IMR-90 (cell line): ENCODE measurements around the gene ITGAL. TPM values are rescaled to one million over a fixed set of nuclear protein-coding genes. Genes with fewer than 3 reads are reported as not detected.

ENCODE experiments used
- ATAC-seq: fragments of 200-7000 bp; cut with Tn5 transposase; 2 replicates; pipeline ENCODE4 v1.9.1; 2020; ENCODE audit warnings: low read depth, mild to moderate bottlenecking, moderate library complexity
- BruUV-seq: library from RNA; stranded (reverse); fragments of 400-500 nt; replicated peaks from 2 replicates; lab custom pipeline; 2021; lab: Mats Ljungman, UMichigan
- CTCF ChIA-PET: fragments of 300-600 bp; formaldehyde crosslinking; extraction: SDS; loops from one replicate; lab custom pipeline; 2021; ENCODE audit warnings: antibody characterized with exemption; lab: Yijun Ruan, JAX
- POLR2A ChIA-PET: fragments of 300-600 bp; sonication (Branson Sonifier 250); formaldehyde crosslinking; loops from one replicate; lab custom pipeline; 2022; ENCODE audit warnings: antibody characterized with exemption; ENCODE audit not compliant: unreplicated experiment; lab: Charles Lee
- DNase-seq: peaks from one replicate; pipeline ENCODE4 v3.0.0; 2013
- H2AFZ ChIP-seq: replicated peaks from 2 replicates; pipeline ENCODE3; 2013; ENCODE audit warnings: low read length, mild to moderate bottlenecking; ENCODE audit not compliant: poor library complexity
- H2AK5ac ChIP-seq: 2 replicates; pipeline ENCODE4 v1.6.1; 2013; ENCODE audit warnings: low read depth, low read length, inconsistent platforms
- H2AK9ac ChIP-seq: replicated peaks from 2 replicates; pipeline ENCODE3; 2013; ENCODE audit warnings: mild to moderate bottlenecking, low read depth, low read length, moderate library complexity; ENCODE audit not compliant: poor library complexity
- H2BK120ac ChIP-seq: 2 replicates; pipeline ENCODE4 v1.6.1; 2013; ENCODE audit warnings: low read depth, low read length, inconsistent platforms
- H2BK15ac ChIP-seq: 3 replicates; pipeline ENCODE4 v1.6.1; 2013; ENCODE audit warnings: low read depth, low read length, inconsistent platforms
- H2BK20ac ChIP-seq: 2 replicates; pipeline ENCODE4 v1.6.1; 2013; ENCODE audit warnings: low read depth, mild to moderate bottlenecking, inconsistent platforms, low read length, moderate library complexity
- H2BK5ac ChIP-seq: 2 replicates; pipeline ENCODE4 v1.6.1; 2013; ENCODE audit warnings: mild to moderate bottlenecking, low read depth, low read length, inconsistent platforms; ENCODE audit not compliant: poor library complexity, severe bottlenecking
- H3K14ac ChIP-seq: replicated peaks from 2 replicates; pipeline ENCODE4 v1.6.1; 2013; ENCODE audit warnings: low read depth, low read length, inconsistent platforms
- H3K18ac ChIP-seq: 2 replicates; pipeline ENCODE4 v1.6.1; 2013; ENCODE audit warnings: low read depth, low read length, control low read depth
- H3K23ac ChIP-seq: 2 replicates; pipeline ENCODE4 v1.6.1; 2013; ENCODE audit warnings: low read depth, low read length, inconsistent platforms
- H3K27ac ChIP-seq: 2 replicates; pipeline ENCODE4 v1.5.1; 2013; ENCODE audit warnings: mild to moderate bottlenecking, control low read depth, low read length; ENCODE audit not compliant: insufficient read depth
- H3K27me3 ChIP-seq: 2 replicates; pipeline ENCODE4 v1.6.1; 2013; ENCODE audit warnings: low read length; ENCODE audit not compliant: control insufficient read depth, insufficient read depth
- H3K36me3 ChIP-seq: 2 replicates; pipeline ENCODE4 v1.6.1; 2013; ENCODE audit warnings: low read length, mixed read lengths; ENCODE audit not compliant: control insufficient read depth, insufficient read depth
- H3K4ac ChIP-seq: 2 replicates; pipeline ENCODE4 v1.6.1; 2013; ENCODE audit warnings: low read depth, low read length, inconsistent platforms
- H3K4me1 ChIP-seq: 2 replicates; pipeline ENCODE4 v1.6.1; 2013; ENCODE audit warnings: low read length, mixed read lengths; ENCODE audit not compliant: control insufficient read depth, insufficient read depth
- H3K4me2 ChIP-seq: 2 replicates; pipeline ENCODE4 v1.6.1; 2013; ENCODE audit warnings: low read depth, mild to moderate bottlenecking, control low read depth, low read length, moderate library complexity
- H3K4me3 ChIP-seq: 2 replicates; pipeline ENCODE4 v1.5.1; 2013; ENCODE audit warnings: low read depth, mild to moderate bottlenecking, control low read depth, low read length, moderate library complexity; ENCODE audit not compliant: insufficient read depth
- H3K56ac ChIP-seq: 2 replicates; pipeline ENCODE4 v1.6.1; 2013; ENCODE audit warnings: low read length, inconsistent platforms; ENCODE audit not compliant: insufficient read depth; ENCODE audit errors: extremely low read depth
- H3K79me1 ChIP-seq, 2 experiments: 2 replicates each; pipeline ENCODE4 v1.6.1; 2013; ENCODE audit warnings: low read length in 2 of 2, inconsistent platforms in 1 of 2, low read depth in 1 of 2
- H3K9ac ChIP-seq: 2 replicates; pipeline ENCODE4 v1.6.1; 2013; ENCODE audit warnings: low read depth, low read length, control low read depth
- H3K9me1 ChIP-seq: 2 replicates; pipeline ENCODE4 v1.6.1; 2013; ENCODE audit warnings: low read length, inconsistent platforms; ENCODE audit not compliant: insufficient read depth
- H3K9me3 ChIP-seq: 2 replicates; pipeline ENCODE4 v1.6.1; 2013; ENCODE audit warnings: low read length; ENCODE audit not compliant: control insufficient read depth, insufficient read depth
- H4K20me1 ChIP-seq: 2 replicates; pipeline ENCODE4 v1.6.1; 2013; ENCODE audit warnings: low read length, inconsistent platforms; ENCODE audit not compliant: insufficient read depth
- H4K5ac ChIP-seq: 2 replicates; pipeline ENCODE4 v1.6.1; 2013; ENCODE audit warnings: mild to moderate bottlenecking, low read depth, low read length, control low read depth
- H4K8ac ChIP-seq, 2 experiments: 2 replicates each; pipeline ENCODE4 v1.6.1; 2013; ENCODE audit warnings: low read depth in 2 of 2, low read length in 2 of 2, control low read depth in 1 of 2, inconsistent platforms in 1 of 2
- H4K91ac ChIP-seq: 2 replicates; pipeline ENCODE4 v1.6.1; 2013; ENCODE audit warnings: low read depth, low read length, inconsistent platforms; ENCODE audit not compliant: insufficient read depth
- BHLHE40 ChIP-seq: fragments of 150-350 bp; IDR thresholded peaks from 2 replicates; pipeline ENCODE4 v1.6.1; 2016; ENCODE audit warnings: mild to moderate bottlenecking, low read depth, low read length
- CEBPB ChIP-seq: IDR thresholded peaks from 2 replicates; pipeline ENCODE4 v1.6.1; 2012; ENCODE audit warnings: low read depth, low read length, improper control_type of control experiment
- CHD1 ChIP-seq: IDR thresholded peaks from 2 replicates; pipeline ENCODE4 v1.6.1; 2012; ENCODE audit warnings: low read depth, low read length, improper control_type of control experiment
- FOS ChIP-seq: fragments of 150-350 bp; IDR thresholded peaks from 2 replicates; pipeline ENCODE4 v1.6.1; 2016; ENCODE audit warnings: low read depth, low read length
- MAFK ChIP-seq: IDR thresholded peaks from 2 replicates; pipeline ENCODE4 v1.6.1; 2012; ENCODE audit warnings: low read depth, low read length, improper control_type of control experiment
- MAZ ChIP-seq: IDR thresholded peaks from 2 replicates; pipeline ENCODE4 v1.6.1; 2012; ENCODE audit warnings: low read depth, mild to moderate bottlenecking, low read length, improper control_type of control experiment, moderate library complexity, borderline replicate concordance
- MXI1 ChIP-seq: IDR thresholded peaks from 2 replicates; pipeline ENCODE4 v1.6.1; 2012; ENCODE audit warnings: low read depth, mild to moderate bottlenecking, low read length, moderate library complexity, borderline replicate concordance
- NFE2L2 ChIP-seq: fragments of 150-350 bp; IDR thresholded peaks from 2 replicates; pipeline ENCODE4 v1.6.1; 2016; ENCODE audit warnings: low read depth, mild to moderate bottlenecking, low read length
- POLR2A ChIP-seq: IDR thresholded peaks from 2 replicates; pipeline ENCODE4 v1.6.1; 2012; ENCODE audit warnings: mild to moderate bottlenecking, low read depth, low read length
- RAD21 ChIP-seq: IDR thresholded peaks from 2 replicates; pipeline ENCODE4 v1.6.1; 2012; ENCODE audit warnings: low read length, improper control_type of control experiment
- RCOR1 ChIP-seq: IDR thresholded peaks from 2 replicates; pipeline ENCODE4 v1.6.1; 2012; ENCODE audit warnings: mild to moderate bottlenecking, low read length, improper control_type of control experiment; ENCODE audit not compliant: insufficient replicate concordance
- RFX5 ChIP-seq: IDR thresholded peaks from 2 replicates; pipeline ENCODE4 v1.8.0; 2012; ENCODE audit warnings: low read depth, mild to moderate bottlenecking, low read length, moderate library complexity
- SMC3 ChIP-seq: fragments of 150-350 bp; IDR thresholded peaks from 2 replicates; pipeline ENCODE4 v1.6.1; 2016; ENCODE audit warnings: low read depth, mild to moderate bottlenecking, antibody characterized with exemption, low read length, moderate library complexity
- WGBS, 2 experiments: methylation state at CpG; one replicate each; pipeline versions ENCODE4 v1.1.5 to v1.1.7; 2013; ENCODE audit warnings: missing lambda C conversion rate in 2 of 2; ENCODE audit not compliant: insufficient read length in 1 of 2; ENCODE audit errors: extremely low coverage in 2 of 2; 5-methylcytosine and 5-hydroxymethylcytosine counted together
- dilution Hi-C: fragments of 300-500 bp; cut with HindIII; formaldehyde crosslinking; loops from one replicate; pipeline ENCODE4 v1.14.3; 2018; ENCODE audit warnings: low sequenced_read_pairs; ENCODE audit not compliant: unreplicated experiment
- in situ Hi-C: fragments of 300-500 bp; cut with MboI; formaldehyde crosslinking; loops from 3 replicates; pipeline ENCODE4 v1.14.3; 2019; ENCODE audit warnings: low sequenced_read_pairs, inconsistent platforms, mixed read lengths
- intact Hi-C: fragments of 100-400 bp; cut with micrococcal nuclease; formaldehyde crosslinking; loops from 2 replicates; pipeline ENCODE4 v1.10.0; 2022
- polyA plus RNA-seq, 3 experiments: library from polyadenylated mRNA; depleted of rRNA; stranded (reverse); fragments of >200 nt; gene quantifications; 2 replicates each; pipeline ENCODE4 v1.2.3, GENCODE V29; 2012; ENCODE audit warnings: low replicate concordance in 1 of 3
- total RNA-seq: library from RNA; depleted of rRNA; stranded (reverse); fragments of >200 nt; gene quantifications from 2 replicates; pipeline ENCODE4 v1.2.3, GENCODE V29; 2012
- TF ChIP-seq, protein P1 (sequence below): fragments of 150-350 bp; IDR thresholded peaks from 2 replicates; pipeline ENCODE4 v1.6.1; 2017; ENCODE audit warnings: mild to moderate bottlenecking, antibody characterized with exemption, low read length, low read depth
- TF ChIP-seq, protein P2 (sequence below): fragments of 150-350 bp; IDR thresholded peaks from 2 replicates; pipeline ENCODE4 v1.6.1; 2016; ENCODE audit warnings: low read depth, mild to moderate bottlenecking, low read length, moderate library complexity, borderline replicate concordance
- TF ChIP-seq, protein P3 (sequence below): conservative IDR thresholded peaks from 2 replicates; pipeline ENCODE4 v1.5.1; 2012; ENCODE audit warnings: mild to moderate bottlenecking, low read depth, low read length, improper control_type of control experiment

The ITGAL gene
- total and polyA plus RNA-seq, 2 of the 4 experiments (the other 2 are of a cell fraction) = not detected

DNA sequence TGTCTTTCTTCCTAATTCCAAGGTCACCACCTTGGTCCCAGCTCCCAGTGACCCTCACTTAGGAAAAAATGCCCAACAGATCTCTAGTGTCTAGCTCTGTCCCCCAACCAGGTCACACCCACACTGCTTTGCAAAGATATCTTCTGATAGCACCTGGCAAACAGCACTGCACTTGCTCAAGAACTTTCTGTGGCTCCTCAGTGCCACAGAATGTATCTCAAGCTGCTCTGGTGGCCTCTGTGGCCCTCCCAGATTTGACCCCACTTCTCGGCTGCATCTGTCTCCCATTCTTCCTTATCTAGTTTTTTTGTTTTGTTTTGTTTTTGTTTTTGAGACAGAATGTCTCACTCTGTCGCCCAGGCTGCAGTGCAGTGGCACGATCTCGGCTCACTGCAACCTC is 94.0 kb downstream of the ITGAL start:
- no peaks in the 10 kb centered on the region for H3K36me3 ChIP-seq
- no peak overlapping the region for H2BK5ac ChIP-seq
- H3K4ac ChIP-seq = no peak overlapping the region
- H3K23ac ChIP-seq = no peak overlapping the region
- H4K8ac ChIP-seq = no peak overlapping the region
- H4K20me1 ChIP-seq = no peaks in the 10 kb centered on the region
- H2BK15ac ChIP-seq = no peak overlapping the region
- no peak overlapping the region for H4K91ac ChIP-seq
- no CpG with 5 or more reads among the region's 4 CpGs for WGBS, 2 experiments
- no peaks in the 10 kb centered on the region for H3K9me3 ChIP-seq
- H2BK20ac ChIP-seq = no peak overlapping the region
- ATAC-seq (no peak), DNase-seq (no peak)
- H3K27ac ChIP-seq = no peak overlapping the region
- no peaks in the 10 kb centered on the region for H3K9me1 ChIP-seq
- intact Hi-C loops = no loop called here
- no peak for TF ChIP-seq BHLHE40
- TF ChIP-seq CEBPB = no peak
- no peak for TF ChIP-seq CHD1
- no peak for TF ChIP-seq SMC3
- no peak for TF ChIP-seq RFX5
- no peak for TF ChIP-seq RCOR1
- no peak for TF ChIP-seq MXI1
- no peak for TF ChIP-seq MAFK
- TF ChIP-seq, protein P1, sequence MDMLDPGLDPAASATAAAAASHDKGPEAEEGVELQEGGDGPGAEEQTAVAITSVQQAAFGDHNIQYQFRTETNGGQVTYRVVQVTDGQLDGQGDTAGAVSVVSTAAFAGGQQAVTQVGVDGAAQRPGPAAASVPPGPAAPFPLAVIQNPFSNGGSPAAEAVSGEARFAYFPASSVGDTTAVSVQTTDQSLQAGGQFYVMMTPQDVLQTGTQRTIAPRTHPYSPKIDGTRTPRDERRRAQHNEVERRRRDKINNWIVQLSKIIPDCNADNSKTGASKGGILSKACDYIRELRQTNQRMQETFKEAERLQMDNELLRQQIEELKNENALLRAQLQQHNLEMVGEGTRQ = no peak
- TF ChIP-seq, protein P2, sequence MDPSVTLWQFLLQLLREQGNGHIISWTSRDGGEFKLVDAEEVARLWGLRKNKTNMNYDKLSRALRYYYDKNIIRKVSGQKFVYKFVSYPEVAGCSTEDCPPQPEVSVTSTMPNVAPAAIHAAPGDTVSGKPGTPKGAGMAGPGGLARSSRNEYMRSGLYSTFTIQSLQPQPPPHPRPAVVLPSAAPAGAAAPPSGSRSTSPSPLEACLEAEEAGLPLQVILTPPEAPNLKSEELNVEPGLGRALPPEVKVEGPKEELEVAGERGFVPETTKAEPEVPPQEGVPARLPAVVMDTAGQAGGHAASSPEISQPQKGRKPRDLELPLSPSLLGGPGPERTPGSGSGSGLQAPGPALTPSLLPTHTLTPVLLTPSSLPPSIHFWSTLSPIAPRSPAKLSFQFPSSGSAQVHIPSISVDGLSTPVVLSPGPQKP = no peak
- no peak for TF ChIP-seq MAZ
- TF ChIP-seq, protein P3, sequence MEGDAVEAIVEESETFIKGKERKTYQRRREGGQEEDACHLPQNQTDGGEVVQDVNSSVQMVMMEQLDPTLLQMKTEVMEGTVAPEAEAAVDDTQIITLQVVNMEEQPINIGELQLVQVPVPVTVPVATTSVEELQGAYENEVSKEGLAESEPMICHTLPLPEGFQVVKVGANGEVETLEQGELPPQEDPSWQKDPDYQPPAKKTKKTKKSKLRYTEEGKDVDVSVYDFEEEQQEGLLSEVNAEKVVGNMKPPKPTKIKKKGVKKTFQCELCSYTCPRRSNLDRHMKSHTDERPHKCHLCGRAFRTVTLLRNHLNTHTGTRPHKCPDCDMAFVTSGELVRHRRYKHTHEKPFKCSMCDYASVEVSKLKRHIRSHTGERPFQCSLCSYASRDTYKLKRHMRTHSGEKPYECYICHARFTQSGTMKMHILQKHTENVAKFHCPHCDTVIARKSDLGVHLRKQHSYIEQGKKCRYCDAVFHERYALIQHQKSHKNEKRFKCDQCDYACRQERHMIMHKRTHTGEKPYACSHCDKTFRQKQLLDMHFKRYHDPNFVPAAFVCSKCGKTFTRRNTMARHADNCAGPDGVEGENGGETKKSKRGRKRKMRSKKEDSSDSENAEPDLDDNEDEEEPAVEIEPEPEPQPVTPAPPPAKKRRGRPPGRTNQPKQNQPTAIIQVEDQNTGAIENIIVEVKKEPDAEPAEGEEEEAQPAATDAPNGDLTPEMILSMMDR = no peak
- TF ChIP-seq POLR2A = no peak
- no peak for TF ChIP-seq RAD21
- no peak for TF ChIP-seq FOS
- TF ChIP-seq NFE2L2 = no peak
- peaks cover 9% of the 10 kb centered on the region for H3K4me1 ChIP-seq
- H3K56ac ChIP-seq = no peak overlapping the region
- CTCF ChIA-PET = no interaction called here
- H3K4me2 ChIP-seq = no peak overlapping the region
- dilution Hi-C loops = no loop called here
- no peak overlapping the region for H3K18ac ChIP-seq
- H3K4me3 ChIP-seq = no peak overlapping the region
- peaks cover 6% of the 10 kb centered on the region; the same call in 1 of the 2 replicates for H3K27me3 ChIP-seq
- in situ Hi-C loops = no loop called here
- BruUV-seq = no TSS peak
- no peak overlapping the region for H2AFZ ChIP-seq
- no peak overlapping the region for H2AK9ac ChIP-seq
- no peak overlapping the region for H2AK5ac ChIP-seq
- H3K79me1 ChIP-seq = peaks cover 5 to 15% of the 10 kb centered on the region in 2 experiments; a peak in 3 of 4 replicates
- POLR2A ChIA-PET = no interaction called here
- H3K9ac ChIP-seq = no peak overlapping the region
- H3K14ac ChIP-seq = no peak overlapping the region
- H2BK120ac ChIP-seq = no peak overlapping the region
- no peak overlapping the region for H4K5ac ChIP-seq
